Colonic mucosa (tissue), 4 donors: Measurements from ENCODE around the gene CPNE2. TPM values are rescaled to one million over a fixed set of nuclear protein-coding genes. Genes with fewer than 3 reads are reported as not detected.

Experiments
- DNase-seq: peaks from one replicate; pipeline ENCODE4 v3.0.0-alpha.2; 2020
- H3K27ac ChIP-seq: fragments of 200-600 bp; one replicate; pipeline ENCODE4 v1.8.0; 2021
- H3K27me3 ChIP-seq: fragments of 200-600 bp; one replicate; pipeline ENCODE4 v1.8.0; 2021
- H3K36me3 ChIP-seq: fragments of 200-600 bp; one replicate; pipeline ENCODE4 v1.8.0; 2021
- H3K4me1 ChIP-seq: fragments of 200-600 bp; one replicate; pipeline ENCODE4 v1.8.0; 2021; ENCODE audit warnings: mild to moderate bottlenecking
- H3K4me3 ChIP-seq: fragments of 200-600 bp; one replicate; pipeline ENCODE4 v1.8.0; 2021
- H3K9ac ChIP-seq, 2 donors: one replicate each; pipeline ENCODE4 v1.7.0; 2013; ENCODE audit warnings: control low read depth in 2 of 2, low read depth in 2 of 2, low read length in 2 of 2
- H3K9me3 ChIP-seq: fragments of 200-600 bp; one replicate; pipeline ENCODE4 v1.8.0; 2021
- CTCF ChIP-seq: fragments of 200-600 bp; IDR thresholded peaks from one replicate; pipeline ENCODE4 v1.8.0; 2022; ENCODE audit warnings: antibody characterized with exemption, mild to moderate bottlenecking
- intact Hi-C: fragments of 100-400 bp; cut with DNase I; formaldehyde crosslinking; loops from one replicate; pipeline ENCODE4 v1.14.1; 2022
- total RNA-seq, 2 donors: library from RNA; stranded (reverse); fragmentation: NEBNext Ultra II Directional in 1 of 2; extraction: Animal tissue kit (Norgen Biotek cat#: 25700) in 1 of 2; gene quantifications; one replicate each; pipeline ENCODE4 v1.2.1, GENCODE V29; 2021
- donor health status: healthy.
- donor health status: DM: no; HTN: no; CAD: no.
- donor health status: DM: no; HTN: no; CAD: no.

Gene CPNE2
- 10 to 100 TPM; 38.6 to 53.3 TPM for total RNA-seq

GRCh38 chr16:57091975-57092785 is at the start of gene CPNE2:
Gene CPNE2, plus strand, starts transcription at chr16:57092583. Its CDS starts 18,160 bp downstream, at chr16:57110743.
- Histone ChIP-seq H3K27me3 (no peaks in the 10 kb centered on the region), H3K9me3 (no peaks in the 10 kb centered on the region), H3K9ac (peak within 1 kb of the TSS; percentile 84 to 88), H3K27ac (peak within 1 kb of the TSS; percentile 70), H3K4me3 (peak within 1 kb of the TSS; percentile 86), H3K4me1 (no peaks in the 10 kb centered on the region), H3K36me3 (no peaks in the 10 kb centered on the region)
- peak; percentile 66 for DNase-seq
- intact Hi-C loops: loop anchor here (2.0 kb wide), 1 partner anchor 71 kb away; no protein-coding TSS in a partner anchor
- no peak for TF ChIP-seq CTCF

GRCh38 chr16:57043248-57043647 is 49.1 kb upstream of the CPNE2 start:
- Histone ChIP-seq H3K9ac (no peak overlapping the region), H3K4me3 (no peak overlapping the region), H3K27ac (no peak overlapping the region), H3K9me3 (no peaks in the 10 kb centered on the region), H3K27me3 (no peaks in the 10 kb centered on the region), H3K4me1 (no peaks in the 10 kb centered on the region), H3K36me3 (peaks cover 7% of the 10 kb centered on the region)
- intact Hi-C loops: loop anchor here (5.0 kb wide), 1 partner anchor 81 kb away; the partner anchor contains the start of gene CETP
- DNase-seq: no peak
- no peak for TF ChIP-seq CTCF

GRCh38 chr16:57044931-57045693 is 47.3 kb upstream of the CPNE2 start:
- H3K9ac ChIP-seq: no peak overlapping the region
- no peak for DNase-seq
- no peak overlapping the region for H3K27ac ChIP-seq
- H3K4me3 ChIP-seq: no peak overlapping the region
- no peaks in the 10 kb centered on the region for H3K27me3 ChIP-seq
- H3K4me1 ChIP-seq: no peaks in the 10 kb centered on the region
- intact Hi-C loops: loop anchor here (5.0 kb wide), 1 partner anchor 83 kb away; the partner anchor contains the start of gene CETP
- H3K36me3 ChIP-seq: peaks cover 8% of the 10 kb centered on the region
- no peaks in the 10 kb centered on the region for H3K9me3 ChIP-seq
- no peak for TF ChIP-seq CTCF

- H3K9ac ChIP-seq: no peak overlapping the region
- H3K9me3 ChIP-seq: no peaks in the 10 kb centered on the region
- H3K36me3 ChIP-seq: peaks cover 8% of the 10 kb centered on the region
- no peaks in the 10 kb centered on the region for H3K4me1 ChIP-seq
- intact Hi-C loops: no loop called here
- DNase-seq: peak; percentile 63
- H3K27me3 ChIP-seq: no peaks in the 10 kb centered on the region
- no peak overlapping the region for H3K4me3 ChIP-seq
- H3K27ac ChIP-seq: no peak overlapping the region
- TF ChIP-seq CTCF: peak; percentile 26
Measured at GRCh38 chr16:57045694-57046381, 46.5 kb upstream of the CPNE2 start.

GRCh38 chr16:57048095-57048494 is 44.3 kb upstream of the CPNE2 start:
- Histone ChIP-seq H3K36me3 (peaks cover 8% of the 10 kb centered on the region), H3K27ac (no peak overlapping the region), H3K9ac (no peak overlapping the region), H3K4me1 (no peaks in the 10 kb centered on the region), H3K9me3 (no peaks in the 10 kb centered on the region), H3K4me3 (no peak overlapping the region), H3K27me3 (no peaks in the 10 kb centered on the region)
- no peak for DNase-seq
- TF ChIP-seq CTCF: no peak
- intact Hi-C loops: no loop called here
